K562 (cell line): Measurements from ENCODE around the gene FOXN3. TPM values are rescaled to one million over a fixed set of nuclear protein-coding genes. Genes with fewer than 3 reads are reported as not detected.

ENCODE experiments used
- ATAC-seq: fragments of 200-7000 bp; cut with Tn5 transposase; 3 replicates; pipeline ENCODE4 v1.9.1; 2020; ENCODE audit warnings: moderate library complexity
- BruUV-seq: library from RNA; stranded (reverse); fragments of 400-500 nt; replicated peaks from 2 replicates; lab custom pipeline; 2021; lab: Mats Ljungman, UMichigan
- CTCF ChIA-PET: fragments of 300-600 bp; formaldehyde crosslinking; extraction: SDS; loops from one replicate; lab custom pipeline; 2021; ENCODE audit warnings: low intra/inter-chr PET ratio; lab: Yijun Ruan, JAX
- POLR2A ChIA-PET: fragments of 300-600, 350-650 bp; sonication (Branson Sonifier 250); formaldehyde crosslinking; extraction: SDS; loops from one replicate; lab custom pipeline; 2021; ENCODE audit warnings: antibody characterized with exemption, inconsistent platforms; lab: Yijun Ruan, JAX
- DNase-seq, 4 experiments: peaks; one replicate each; pipeline versions ENCODE4 v3.0.0 to v3.0.0-alpha.2; 2011 to 2018; ENCODE audit warnings: low spot score in 3 of 4, mixed read lengths in 3 of 4; ENCODE audit errors: extremely low read depth in 1 of 4
- FAIRE-seq: peaks from 2 replicates; lab custom pipeline; 2011; peaks lifted over from hg19 to GRCh38; lab: Jason Lieb, UNC
- H2AFZ ChIP-seq: 2 replicates; pipeline ENCODE4 v1.6.0; 2011; ENCODE audit warnings: low read depth, low read length, control low read depth, inconsistent platforms
- H3K27ac ChIP-seq: fragments of 200-600 bp; 3 replicates; pipeline ENCODE4 v1.8.0; 2011; ENCODE audit warnings: low read depth, mild to moderate bottlenecking, control low read depth, inconsistent platforms, low read length, moderate library complexity, mixed read lengths; ENCODE audit errors: extremely low read depth
- H3K27me3 ChIP-seq, 2 experiments: fragments of 300-600 bp in 1 of 2; 2 replicates in 1 of 2; 3 replicates in 1 of 2; pipeline versions ENCODE4 v1.6.0 to v1.8.0; 2011; ENCODE audit warnings: inconsistent platforms in 2 of 2, low read length in 2 of 2, mild to moderate bottlenecking in 1 of 2, mixed read lengths in 1 of 2, moderate library complexity in 1 of 2; ENCODE audit not compliant: control insufficient read depth in 2 of 2, insufficient read depth in 2 of 2
- H3K36me3 ChIP-seq: fragments of 300-600 bp; 3 replicates; pipeline ENCODE4 v1.8.0; 2011; ENCODE audit warnings: mild to moderate bottlenecking, low read length, inconsistent platforms; ENCODE audit not compliant: control insufficient read depth, insufficient read depth
- H3K4me1 ChIP-seq, 2 experiments: fragments of 200-600 bp in 1 of 2; replicated peaks in 1 of 2; 2 replicates in 1 of 2; 3 replicates in 1 of 2; pipeline versions ENCODE4 v1.5.1 to v1.8.0; 2011; ENCODE audit warnings: inconsistent platforms in 2 of 2, low read length in 2 of 2, mild to moderate bottlenecking in 1 of 2, mixed read lengths in 1 of 2, moderate library complexity in 1 of 2; ENCODE audit not compliant: control insufficient read depth in 2 of 2, insufficient read depth in 2 of 2
- H3K4me2 ChIP-seq: 2 replicates; pipeline ENCODE4 v1.6.1; 2011; ENCODE audit warnings: low read length, control low read depth, inconsistent platforms, mixed read lengths; ENCODE audit not compliant: insufficient read depth
- H3K4me3 ChIP-seq: fragments of 200-600 bp; sonication (generic), shearing (Covaris generic); 2 replicates; pipeline ENCODE4 v1.5.1; 2016; ENCODE audit warnings: control low read depth, inconsistent platforms
- H3K79me2 ChIP-seq: fragments of 200-600 bp; 3 replicates; pipeline ENCODE4 v1.8.0; 2011; ENCODE audit warnings: low read length, inconsistent platforms; ENCODE audit not compliant: control insufficient read depth, insufficient read depth
- H3K9ac ChIP-seq, 2 experiments: 2 replicates each; pipeline versions ENCODE4 v1.6.0 to v1.6.1; 2011; ENCODE audit warnings: low read depth in 2 of 2, low read length in 2 of 2, control low read depth in 1 of 2, inconsistent platforms in 1 of 2, mild to moderate bottlenecking in 1 of 2, mixed read lengths in 1 of 2; ENCODE audit not compliant: insufficient read depth in 1 of 2
- H3K9me1 ChIP-seq: one replicate; pipeline ENCODE4 v1.6.0; 2011; ENCODE audit warnings: inconsistent platforms, mild to moderate bottlenecking, low read length, moderate library complexity; ENCODE audit not compliant: control insufficient read depth, insufficient read depth
- H3K9me3 ChIP-seq: replicated peaks from 2 replicates; pipeline ENCODE4 v1.5.1; 2011; ENCODE audit warnings: low read depth, low read length, inconsistent platforms; ENCODE audit not compliant: control insufficient read depth, insufficient read depth
- H4K20me1 ChIP-seq: replicated peaks from 2 replicates; pipeline ENCODE4 v1.6.1; 2011; ENCODE audit warnings: low read length, inconsistent platforms, mixed read lengths; ENCODE audit not compliant: control insufficient read depth, insufficient read depth
- CBX2 ChIP-seq: fragments of 200-600 bp; sonication (generic); IDR thresholded peaks from one replicate; pipeline ENCODE4 v1.6.1; 2012; ENCODE audit warnings: mild to moderate bottlenecking, low read length, inconsistent platforms; ENCODE audit not compliant: insufficient read depth, poor library complexity, severe bottlenecking
- RBFOX2 ChIP-seq: fragments of 200-400 bp; formaldehyde crosslinking; IDR thresholded peaks from 2 replicates; pipeline ENCODE4 v1.6.1; 2017; ENCODE audit warnings: low read depth, mild to moderate bottlenecking, low read length, moderate library complexity
- THRA ChIP-seq: fragments of 450-650 bp; IDR thresholded peaks from 2 replicates; pipeline ENCODE4 v1.6.1; 2017; ENCODE audit warnings: mild to moderate bottlenecking, moderate library complexity
- YBX1 ChIP-seq: fragments of 450-650 bp; IDR thresholded peaks from 2 replicates; pipeline ENCODE4 v1.7.1; 2016; ENCODE audit warnings: mild to moderate bottlenecking
- ZNF655 ChIP-seq: fragments of 250-450 bp; sonication (Bioruptor Pico); IDR thresholded peaks from 2 replicates; pipeline ENCODE4 v1.5.0; 2021
- WGBS: fragments of 100-300 bp; shearing (Covaris generic); methylation state at CpG from one replicate; pipeline ENCODE4 v1.1.6; 2016; ENCODE audit warnings: low coverage, mixed read lengths; ENCODE audit not compliant: insufficient coverage; ENCODE audit errors: missing lambda C conversion rate; 5-methylcytosine and 5-hydroxymethylcytosine counted together
- in situ Hi-C: fragments of 300-500 bp; cut with MboI; formaldehyde crosslinking; loops from 4 replicates; pipeline ENCODE4 v1.15.0; 2018; ENCODE audit warnings: inconsistent platforms, mixed read lengths
- intact Hi-C: fragments of 100-400 bp; cut with micrococcal nuclease; formaldehyde crosslinking; loops from 2 replicates; pipeline ENCODE4 v1.14.2; 2022
- polyA plus RNA-seq, 8 experiments: library from polyadenylated mRNA; depleted of rRNA in 4 of 8; stranded (reverse) in 5 of 8; unstranded in 3 of 8; fragments of >200 nt; fragmentation: Nextera tagmentation in 2 of 8; fragmentation: Illumina TruSeq in 1 of 8; extraction: Ambion mirVana in 2 of 8; extraction: Trizol in 1 of 8; gene quantifications; 2 replicates each; pipeline versions ENCODE4 v1.2.1 to v1.2.3, GENCODE V29; 2011 to 2014; ENCODE audit warnings: inconsistent platforms in 1 of 8, missing spikeins in 1 of 8
- total RNA-seq, 7 experiments: library from RNA; depleted of rRNA in 6 of 7; stranded (reverse); fragments of >200 nt in 6 of 7; fragmentation: Illumina TruSeq in 2 of 7; extraction: Trizol in 2 of 7; gene quantifications; 2 replicates each; pipeline versions ENCODE4 v1.2.1 to v1.2.3, GENCODE V29; 2011 to 2021; ENCODE audit warnings: low replicate concordance in 1 of 7

Gene FOXN3
- total and polyA plus RNA-seq, 9 of the 15 experiments (the other 6 are each of a cell fraction or from before 2014, with no cell fraction given) = 0.07 to 1.3 (median 0.40) TPM

- no TSS peak for BruUV-seq
- Histone ChIP-seq H3K9ac (no peak overlapping the region), H3K79me2 (no peaks in the 10 kb centered on the region), H3K4me2 (no peak overlapping the region), H3K9me1 (no peaks in the 10 kb centered on the region), H3K9me3 (no peaks in the 10 kb centered on the region), H4K20me1 (no peaks in the 10 kb centered on the region), H3K4me3 (no peak overlapping the region), H3K27me3 (peaks cover 0 to 14% of the 10 kb centered on the region in 2 experiments; a peak in 2 of 5 replicates), H3K4me1 (no peaks in the 10 kb centered on the region), H3K27ac (no peak overlapping the region), H2AFZ (no peak overlapping the region)
- ChIA-PET CTCF (no interaction called here), POLR2A (no interaction called here)
- intact Hi-C loops = no loop called here
- DNase-seq (no peak), ATAC-seq (no peak), FAIRE-seq (no peak)
- 0% methylated on average over 2 of the region's 3 CpGs for WGBS
- in situ Hi-C loops = no loop called here
- TF ChIP-seq YBX1 (no peak), RBFOX2 (no peak), ZNF655 (CRISPR knock-in tag) (no peak), THRA (no peak), CBX2 (no peak)
- TF ChIP-seq, all 486 proteins: peak for 0
- no peaks in the 10 kb centered on the region for H3K36me3 ChIP-seq
Observed at GRCh38 chr14:89351221-89351515, 65.9 kb downstream of the FOXN3 start.
